ENCODE measurements around the gene CBX4.
"Not testable (repeated sequence)": the region's sequence is repeated elsewhere in the genome, so short reads cannot be mapped to it uniquely, and the experiment has no call there.

Gene CBX4

DNA sequence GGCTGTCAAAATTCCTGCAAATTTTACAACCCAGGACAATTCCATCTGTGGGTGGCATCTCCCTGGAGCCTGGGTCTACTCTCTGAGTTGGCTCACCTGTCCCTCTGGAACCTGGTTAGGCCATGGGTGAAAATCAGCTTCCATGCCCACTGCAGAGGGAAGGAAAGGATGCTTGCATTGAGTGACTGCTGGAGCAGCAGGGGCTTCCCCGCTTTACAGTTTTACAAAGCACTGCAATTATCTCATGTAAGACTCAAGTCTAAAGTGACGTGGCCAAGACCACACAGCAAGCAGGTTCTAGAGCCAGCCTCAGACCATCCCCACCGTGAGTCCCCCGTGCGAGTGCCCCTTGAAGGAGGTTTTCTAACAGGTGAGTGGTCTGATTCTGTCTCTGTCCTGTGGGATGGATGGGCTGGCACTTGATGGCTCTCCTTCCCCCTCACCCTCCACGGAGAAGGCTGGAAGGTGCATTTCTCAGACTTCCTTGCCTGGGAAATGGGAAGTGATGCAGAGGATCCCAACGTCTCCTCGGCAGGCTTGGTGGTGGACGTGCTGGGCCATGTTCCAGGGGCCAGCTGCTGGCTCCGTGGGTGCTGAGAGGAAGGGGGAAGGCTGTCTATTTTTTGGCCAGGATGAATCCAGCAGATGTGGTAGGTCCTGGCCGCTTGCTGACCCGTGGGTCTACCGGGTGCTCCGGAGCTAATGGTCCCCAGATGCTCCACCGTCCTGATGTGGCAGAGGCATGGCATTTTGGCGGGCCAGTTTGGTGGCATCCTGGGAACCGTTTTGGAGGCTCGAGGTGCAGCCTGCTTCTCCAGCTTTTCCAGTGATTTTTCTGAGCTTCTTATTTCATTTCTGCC is 26.3 kb upstream of the CBX4 start:
- Mint-ChIP-seq H3K4me1 (ENCODE audit: low read depth) (no peaks in the 10 kb centered on the region), H3K9me3 (no peaks in the 10 kb centered on the region), H3K27ac (no peak overlapping the region), H3K4me3 (no peak overlapping the region), H3K27me3 (peaks cover 62% of the 10 kb centered on the region), H3K36me3 (ENCODE audit: low read depth) (no peaks in the 10 kb centered on the region)
- intact Hi-C loops (cut with micrococcal nuclease): no loop called here

- no peak overlapping the region for H3K4me3 Mint-ChIP-seq
- H3K9me3 Mint-ChIP-seq: no peaks in the 10 kb centered on the region
- no peaks in the 10 kb centered on the region for H3K36me3 Mint-ChIP-seq (ENCODE audit: low read depth)
- peaks cover 66% of the 10 kb centered on the region for H3K27me3 Mint-ChIP-seq
- H3K4me1 Mint-ChIP-seq (ENCODE audit: low read depth): no peaks in the 10 kb centered on the region
- intact Hi-C loops (cut with micrococcal nuclease): no loop called here
- no peak overlapping the region for H3K27ac Mint-ChIP-seq
Observed at GRCh38 chr17:79864617-79865250, 25.5 kb upstream of the CBX4 start.

DNA sequence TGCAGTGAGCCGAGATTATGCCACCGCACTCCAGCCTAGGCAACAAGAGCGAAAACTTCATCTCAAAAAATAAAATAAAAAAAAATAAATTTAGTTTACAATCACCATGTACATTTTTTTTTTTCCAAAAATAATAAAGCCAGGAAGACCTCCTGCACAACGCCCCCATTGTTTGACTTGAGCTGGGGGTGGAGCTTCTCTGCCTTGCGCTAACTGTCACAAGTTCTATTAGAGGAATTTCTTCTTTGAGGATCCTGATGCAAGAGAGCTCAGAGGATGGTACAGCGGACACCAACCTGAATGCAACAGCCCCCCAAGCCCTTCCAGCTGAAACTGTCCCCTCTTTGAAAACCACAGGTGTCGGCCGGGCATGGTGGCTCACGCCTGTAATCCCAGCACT is 24.9 kb upstream of the CBX4 start:
- no peak overlapping the region for H3K4me3 Mint-ChIP-seq
- H3K9me3 Mint-ChIP-seq: no peaks in the 10 kb centered on the region
- peaks cover under 1% of the 10 kb centered on the region for H3K4me1 Mint-ChIP-seq (ENCODE audit: low read depth)
- intact Hi-C loops (cut with micrococcal nuclease): no loop called here
- H3K27ac Mint-ChIP-seq: no peak overlapping the region
- H3K36me3 Mint-ChIP-seq (ENCODE audit: low read depth): no peaks in the 10 kb centered on the region
- peaks cover 66% of the 10 kb centered on the region for H3K27me3 Mint-ChIP-seq

GRCh38 chr17:79862771-79863440 is 23.7 kb upstream of the CBX4 start:
- Mint-ChIP-seq H3K36me3 (ENCODE audit: low read depth) (no peaks in the 10 kb centered on the region), H3K27me3 (peaks cover 67% of the 10 kb centered on the region), H3K4me3 (no peak overlapping the region), H3K9me3 (no peaks in the 10 kb centered on the region), H3K27ac (no peak overlapping the region), H3K4me1 (ENCODE audit: low read depth) (peaks cover 7% of the 10 kb centered on the region)
- intact Hi-C loops (cut with micrococcal nuclease): no loop called here

- Mint-ChIP-seq H3K36me3 (ENCODE audit: low read depth) (no peaks in the 10 kb centered on the region), H3K4me1 (ENCODE audit: low read depth) (peaks cover 7% of the 10 kb centered on the region), H3K27me3 (peaks cover 65% of the 10 kb centered on the region)
Observed at GRCh38 chr17:79862238-79862637, 23.0 kb upstream of the CBX4 start.

GRCh38 chr17:79861413-79862216 is 22.4 kb upstream of the CBX4 start:
- intact Hi-C loops (cut with micrococcal nuclease): no loop called here
- Mint-ChIP-seq H3K4me3 (no peak overlapping the region), H3K27me3 (peaks cover 68% of the 10 kb centered on the region), H3K4me1 (ENCODE audit: low read depth) (peaks cover 7% of the 10 kb centered on the region), H3K27ac (no peak overlapping the region), H3K9me3 (no peaks in the 10 kb centered on the region), H3K36me3 (ENCODE audit: low read depth) (no peaks in the 10 kb centered on the region)

More at GRCh38 chr17:79862238-79862637, 23.0 kb upstream of the CBX4 start:
- H3K4me3 Mint-ChIP-seq: no peak overlapping the region
- H3K9me3 Mint-ChIP-seq: no peaks in the 10 kb centered on the region
- intact Hi-C loops (cut with micrococcal nuclease): no loop called here
- no peak overlapping the region for H3K27ac Mint-ChIP-seq

DNA sequence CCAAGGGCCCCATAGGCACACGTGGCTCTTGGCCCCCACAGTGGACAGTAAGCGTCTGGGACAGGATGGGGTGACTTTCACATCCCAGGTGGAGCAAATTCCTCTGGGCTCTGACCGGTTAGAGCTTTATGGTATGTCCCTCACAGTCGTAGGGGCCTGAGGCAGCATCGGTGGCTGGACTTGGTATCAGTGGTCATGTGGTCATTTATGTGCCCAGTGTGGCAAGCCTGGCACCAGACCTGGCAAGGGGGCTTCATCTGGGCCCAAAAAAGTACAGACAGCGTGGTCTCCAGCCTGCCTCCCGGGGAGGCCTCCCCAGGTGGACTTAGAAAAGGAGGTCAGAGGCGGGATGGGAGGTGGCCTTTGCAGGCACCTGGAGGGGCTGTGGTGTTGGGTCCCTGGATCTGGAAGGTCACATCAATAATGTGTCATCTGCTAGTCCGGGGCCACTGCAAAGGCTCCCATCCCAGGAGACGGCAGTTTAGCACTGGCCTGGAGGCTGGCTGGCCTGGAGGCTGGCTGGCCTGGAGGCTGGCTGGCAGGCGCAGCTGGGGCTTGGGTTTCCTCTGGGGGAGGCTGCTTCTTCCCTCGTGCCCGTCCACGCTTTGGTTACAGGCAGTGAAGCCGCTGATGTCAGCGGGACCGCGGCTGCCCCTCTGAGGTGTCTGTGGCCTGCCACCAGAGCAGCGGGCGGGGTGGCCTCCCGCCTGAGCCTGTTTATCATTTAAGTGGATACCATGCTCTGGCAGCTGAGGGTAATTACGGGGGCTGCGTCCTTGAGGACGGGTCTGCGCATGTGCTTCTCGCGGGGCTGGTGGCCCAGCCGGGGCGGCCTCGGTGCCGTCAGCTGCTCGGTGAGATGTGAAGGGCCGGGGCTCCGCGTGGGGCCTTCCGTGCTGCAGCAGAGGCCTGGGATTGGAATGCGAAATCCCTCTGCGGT is 20.7 kb upstream of the CBX4 start:
- intact Hi-C loops (cut with micrococcal nuclease): no loop called here
- peaks cover 62% of the 10 kb centered on the region for H3K27me3 Mint-ChIP-seq
- no peaks in the 10 kb centered on the region for H3K9me3 Mint-ChIP-seq
- peaks cover 7% of the 10 kb centered on the region for H3K4me1 Mint-ChIP-seq (ENCODE audit: low read depth)
- H3K27ac Mint-ChIP-seq: no peak overlapping the region
- H3K36me3 Mint-ChIP-seq (ENCODE audit: low read depth): no peaks in the 10 kb centered on the region
- no peak overlapping the region for H3K4me3 Mint-ChIP-seq

GRCh38 chr17:79857095-79857494 is 17.9 kb upstream of the CBX4 start:
- H3K27ac Mint-ChIP-seq: no peak overlapping the region
- no peak overlapping the region for H3K4me3 Mint-ChIP-seq
- peaks cover 12% of the 10 kb centered on the region for H3K4me1 Mint-ChIP-seq (ENCODE audit: low read depth)
- peaks cover 44% of the 10 kb centered on the region for H3K27me3 Mint-ChIP-seq
- intact Hi-C loops (cut with micrococcal nuclease): no loop called here
- no peaks in the 10 kb centered on the region for H3K9me3 Mint-ChIP-seq
- H3K36me3 Mint-ChIP-seq (ENCODE audit: low read depth): no peaks in the 10 kb centered on the region

DNA sequence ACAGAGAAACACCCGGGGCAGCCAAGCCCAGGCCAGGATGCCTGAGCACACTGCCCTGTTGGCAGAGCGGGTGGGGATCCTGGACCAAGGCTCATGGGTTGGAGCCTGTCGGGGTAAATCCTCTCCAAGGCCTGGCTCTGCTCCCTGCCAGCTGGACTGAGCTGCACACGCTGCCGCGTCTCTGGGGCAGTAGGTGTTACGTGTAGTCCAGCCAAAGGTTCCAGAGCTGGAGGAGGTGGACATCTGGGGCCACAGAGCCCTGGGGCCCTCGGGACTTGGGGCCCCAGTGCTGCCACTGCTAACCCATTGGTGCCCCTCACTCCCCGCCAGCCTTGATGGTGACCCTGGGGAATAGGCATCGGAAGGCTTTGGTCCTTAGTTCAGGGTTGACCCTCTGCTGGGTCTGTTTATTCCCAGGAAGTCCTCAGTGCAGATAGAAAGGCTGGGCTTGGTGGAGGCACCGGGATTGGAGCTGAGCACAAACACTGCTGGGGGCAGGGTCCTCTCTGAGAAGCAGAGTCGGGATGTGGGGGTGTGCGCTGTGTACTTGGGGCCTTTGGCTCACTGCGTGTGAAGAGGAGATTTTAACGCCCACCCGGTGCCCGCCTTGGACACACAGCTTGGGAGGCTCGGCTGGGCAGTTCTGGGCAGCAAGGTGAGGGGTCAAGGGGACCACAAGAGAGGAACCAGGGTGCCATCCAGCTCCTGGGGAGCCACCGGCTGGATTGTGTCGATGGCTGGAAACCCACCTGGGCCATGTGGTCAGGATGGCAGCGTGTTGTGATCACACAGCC is 16.3 kb upstream of the CBX4 start:
- peaks cover 16% of the 10 kb centered on the region for H3K4me1 Mint-ChIP-seq (ENCODE audit: low read depth)
- no peaks in the 10 kb centered on the region for H3K9me3 Mint-ChIP-seq
- H3K4me3 Mint-ChIP-seq: no peak overlapping the region
- H3K36me3 Mint-ChIP-seq (ENCODE audit: low read depth): no peaks in the 10 kb centered on the region
- H3K27me3 Mint-ChIP-seq: peaks cover 35% of the 10 kb centered on the region
- H3K27ac Mint-ChIP-seq: no peak overlapping the region
- intact Hi-C loops (cut with micrococcal nuclease): no loop called here

GRCh38 chr17:79854080-79855060 is 15.1 kb upstream of the CBX4 start:
- H3K9me3 Mint-ChIP-seq: no peaks in the 10 kb centered on the region
- no peaks in the 10 kb centered on the region for H3K36me3 Mint-ChIP-seq (ENCODE audit: low read depth)
- peak overlapping the region; percentile 53 for H3K27ac Mint-ChIP-seq

GRCh38 chr17:79853168-79853567 is 13.9 kb upstream of the CBX4 start:
- H3K4me3 Mint-ChIP-seq; H3K9me3 Mint-ChIP-seq; H3K36me3 Mint-ChIP-seq (ENCODE audit: low read depth); H3K27ac Mint-ChIP-seq; intact Hi-C loops (cut with micrococcal nuclease): not testable (repeated sequence)
- Mint-ChIP-seq H3K4me1 (ENCODE audit: low read depth) (peaks cover 11% of the 10 kb centered on the region), H3K27me3 (peaks cover 42% of the 10 kb centered on the region)

More at GRCh38 chr17:79854080-79855060, 15.1 kb upstream of the CBX4 start:
- Mint-ChIP-seq H3K4me1 (ENCODE audit: low read depth) (peaks cover 18% of the 10 kb centered on the region), H3K27me3 (peaks cover 35% of the 10 kb centered on the region), H3K4me3 (no peak overlapping the region)
- intact Hi-C loops (cut with micrococcal nuclease): no loop called here

Measured in dendritic cell treated with granulocyte-macrophage colony-stimulating factor and Interleukin-4, amounts not matched to agents 40 ng/mL and 50 ng/mL, for 4 days (primary cell).